ENCODE data around the gene KLHL2. TPM values are rescaled to one million over a fixed set of nuclear protein-coding genes. Genes with fewer than 3 reads are reported as not detected.

The KLHL2 gene
- total and polyA plus RNA-seq, 2 experiments from 2014 or later: 8.2 to 21.3 TPM

- no peak for DNase-seq (ENCODE audit: low spot score)
- no peaks in the 10 kb centered on the region for H3K9me3 ChIP-seq (ENCODE audit: low read depth)
Observed at GRCh38 chr4:165208221-165208652, 876 bp downstream of the KLHL2 start.

GRCh38 chr4:165208741-165209388, 1.5 kb downstream of the KLHL2 start:
- H3K4me2 ChIP-seq: peak overlapping the region; percentile 80
- H3K4me1 ChIP-seq (ENCODE audit: insufficient read depth): no peaks in the 10 kb centered on the region
- 75% methylated on average over 10 of the region's 10 CpGs for WGBS (ENCODE audit: low lambda C conversion rate, missing lambda C conversion rate)

More at GRCh38 chr4:165208221-165208652, 876 bp downstream of the KLHL2 start:
- 11% methylated on average over 13 of the region's 13 CpGs for WGBS (ENCODE audit: low lambda C conversion rate, missing lambda C conversion rate)
- Histone ChIP-seq H3K4me1 (ENCODE audit: insufficient read depth) (no peaks in the 10 kb centered on the region), H3K27ac (peak overlapping the region; percentile 82), H3K4me2 (peak overlapping the region; percentile 80), H3K36me3 (replicated peaks; ENCODE audit: insufficient read depth, low read depth) (no peaks in the 10 kb centered on the region), H3K27me3 (no peaks in the 10 kb centered on the region), H3K9me2 (replicated peaks; ENCODE audit: insufficient read depth) (no peaks in the 10 kb centered on the region), H2AFZ (peak overlapping the region; percentile 45), H4K20me1 (ENCODE audit: insufficient read depth, poor library complexity, severe bottlenecking) (no peaks in the 10 kb centered on the region), H3K4me3 (peak overlapping the region; percentile 57), H3K79me2 (peaks cover 41% of the 10 kb centered on the region)
- TF ChIP-seq EZH2 (IDR thresholded peaks at IDR 0.05; ENCODE audit: borderline replicate concordance): no peak
- TF ChIP-seq CTCF (IDR thresholded peaks at IDR 0.05; ENCODE audit: poor library complexity): no peak
- TF ChIP-seq EZH2phosphoT487 (IDR thresholded peaks at IDR 0.05; ENCODE audit: low read depth, severe bottlenecking, unreplicated experiment): no peak

GRCh38 chr4:165209796-165210195, 2.4 kb downstream of the KLHL2 start:
- Histone ChIP-seq H2AFZ (no peak overlapping the region), H3K36me3 (replicated peaks; ENCODE audit: insufficient read depth, low read depth) (no peaks in the 10 kb centered on the region), H3K4me2 (no peak overlapping the region), H3K4me3 (no peak overlapping the region), H3K9me3 (ENCODE audit: low read depth) (no peaks in the 10 kb centered on the region), H3K79me2 (peaks cover 48% of the 10 kb centered on the region), H3K9me2 (replicated peaks; ENCODE audit: insufficient read depth) (no peaks in the 10 kb centered on the region), H3K27me3 (no peaks in the 10 kb centered on the region), H4K20me1 (ENCODE audit: insufficient read depth, poor library complexity, severe bottlenecking) (no peaks in the 10 kb centered on the region), H3K27ac (no peak overlapping the region), H3K4me1 (ENCODE audit: insufficient read depth) (no peaks in the 10 kb centered on the region)
- DNase-seq (ENCODE audit: low spot score): no peak
- 88% methylated on average over 5 of the region's 5 CpGs for WGBS (ENCODE audit: low lambda C conversion rate, missing lambda C conversion rate)
- TF ChIP-seq EZH2phosphoT487 (IDR thresholded peaks at IDR 0.05; ENCODE audit: low read depth, severe bottlenecking, unreplicated experiment): no peak
- TF ChIP-seq CTCF (IDR thresholded peaks at IDR 0.05; ENCODE audit: poor library complexity): no peak
- no peak for TF ChIP-seq EZH2 (IDR thresholded peaks at IDR 0.05; ENCODE audit: borderline replicate concordance)

More at GRCh38 chr4:165208741-165209388, 1.5 kb downstream of the KLHL2 start:
- DNase-seq (ENCODE audit: low spot score): no peak
- H3K27ac ChIP-seq: no peak overlapping the region
- H3K36me3 ChIP-seq (replicated peaks; ENCODE audit: insufficient read depth, low read depth): no peaks in the 10 kb centered on the region
- no peaks in the 10 kb centered on the region for H3K9me3 ChIP-seq (ENCODE audit: low read depth)
- no peak for TF ChIP-seq CTCF (IDR thresholded peaks at IDR 0.05; ENCODE audit: poor library complexity)
- no peak for TF ChIP-seq EZH2phosphoT487 (IDR thresholded peaks at IDR 0.05; ENCODE audit: low read depth, severe bottlenecking, unreplicated experiment)
- TF ChIP-seq EZH2 (IDR thresholded peaks at IDR 0.05; ENCODE audit: borderline replicate concordance): no peak
- no peaks in the 10 kb centered on the region for H3K27me3 ChIP-seq
- H3K9me2 ChIP-seq (replicated peaks; ENCODE audit: insufficient read depth): no peaks in the 10 kb centered on the region
- no peak overlapping the region for H3K4me3 ChIP-seq
- no peak overlapping the region for H2AFZ ChIP-seq
- H4K20me1 ChIP-seq (ENCODE audit: insufficient read depth, poor library complexity, severe bottlenecking): no peaks in the 10 kb centered on the region
- H3K79me2 ChIP-seq: peaks cover 44% of the 10 kb centered on the region
